Measurements from ENCODE around the gene SORCS2. TPM values are rescaled to one million over a fixed set of nuclear protein-coding genes. Genes with fewer than 3 reads are reported as not detected.

The SORCS2 gene
- total and polyA plus RNA-seq, 2 of the 4 experiments (the other 2 are of a cell fraction): 0.36 to 0.62 TPM

GRCh38 chr4:7675612-7676320 lies 483.4 kb downstream of the SORCS2 start:
- Histone ChIP-seq H3K23ac (ENCODE audit: low read depth, low read length) (no peak overlapping the region), H4K8ac (ENCODE audit: low read depth in 2 of 2, low read length in 2 of 2) (no peak overlapping the region), H3K4me1 (ENCODE audit: control insufficient read depth, insufficient read depth, low read length) (no peaks in the 10 kb centered on the region), H2BK15ac (ENCODE audit: low read depth, low read length) (no peak overlapping the region), H2AK9ac (replicated peaks; ENCODE audit: low read depth, low read length, poor library complexity) (no peak overlapping the region), H3K9ac (ENCODE audit: low read depth, low read length) (no peak overlapping the region), H2BK5ac (ENCODE audit: low read depth, low read length, poor library complexity, severe bottlenecking) (no peak overlapping the region), H3K36me3 (ENCODE audit: control insufficient read depth, insufficient read depth, low read length) (no peaks in the 10 kb centered on the region), H3K14ac (replicated peaks; ENCODE audit: low read depth, low read length) (no peak overlapping the region), H3K18ac (ENCODE audit: low read depth, low read length) (no peak overlapping the region), H4K5ac (ENCODE audit: low read depth, low read length) (no peak overlapping the region), H2AFZ (replicated peaks; ENCODE audit: low read length, poor library complexity) (no peak overlapping the region), H2BK120ac (ENCODE audit: low read depth, low read length) (no peak overlapping the region), H3K9me1 (ENCODE audit: insufficient read depth, low read length) (no peaks in the 10 kb centered on the region), H3K27me3 (ENCODE audit: control insufficient read depth, insufficient read depth, low read length) (peaks cover 34% of the 10 kb centered on the region), H3K4me3 (ENCODE audit: insufficient read depth, low read depth, low read length) (no peak overlapping the region), H2BK20ac (ENCODE audit: low read depth, low read length) (no peak overlapping the region), H4K20me1 (ENCODE audit: insufficient read depth, low read length) (no peaks in the 10 kb centered on the region), H3K79me1 (ENCODE audit: low read depth in 1 of 2, low read length in 2 of 2) (no peaks in the 10 kb centered on the region), H2AK5ac (ENCODE audit: low read depth, low read length) (no peak overlapping the region), H4K91ac (ENCODE audit: insufficient read depth, low read depth, low read length) (no peak overlapping the region), H3K27ac (ENCODE audit: insufficient read depth, low read length) (no peak overlapping the region), H3K56ac (ENCODE audit: extremely low read depth, insufficient read depth, low read length) (no peak overlapping the region), H3K4ac (ENCODE audit: low read depth, low read length) (no peak overlapping the region), H3K9me3 (ENCODE audit: control insufficient read depth, insufficient read depth, low read length) (0 out of 2 replicates have a peak, but pooled peaks cover 2% of the 10 kb centered on the region), H3K4me2 (ENCODE audit: low read depth, low read length) (no peak overlapping the region)
- intact Hi-C loops (cut with micrococcal nuclease) (no loop called here), in situ Hi-C loops (cut with MboI; ENCODE audit: low sequenced_read_pairs) (no loop called here), dilution Hi-C loops (cut with HindIII; ENCODE audit: low sequenced_read_pairs, unreplicated experiment) (no loop called here)
- TF ChIP-seq FOS (IDR thresholded peaks at IDR 0.05; ENCODE audit: low read depth, low read length): no peak
- no peak for TF ChIP-seq SMC3 (IDR thresholded peaks at IDR 0.05; ENCODE audit: low read depth, low read length)
- no peak for TF ChIP-seq RFX5 (IDR thresholded peaks at IDR 0.05; ENCODE audit: low read depth, low read length)
- no peak for TF ChIP-seq ELK1 (IDR thresholded peaks at IDR 0.05; ENCODE audit: borderline replicate concordance, low read depth, low read length)
- no peak for TF ChIP-seq USF2 (IDR thresholded peaks at IDR 0.05; ENCODE audit: low read depth, low read length)
- no peak for TF ChIP-seq CEBPB (IDR thresholded peaks at IDR 0.05; ENCODE audit: low read depth, low read length)
- TF ChIP-seq RCOR1 (IDR thresholded peaks at IDR 0.05; ENCODE audit: insufficient replicate concordance, low read length): no peak
- TF ChIP-seq BHLHE40 (IDR thresholded peaks at IDR 0.05; ENCODE audit: low read depth, low read length): no peak
- TF ChIP-seq MXI1 (IDR thresholded peaks at IDR 0.05; ENCODE audit: borderline replicate concordance, low read depth, low read length): no peak
- no peak for TF ChIP-seq CHD1 (IDR thresholded peaks at IDR 0.05; ENCODE audit: low read depth, low read length)
- no peak for TF ChIP-seq MAFK (IDR thresholded peaks at IDR 0.05; ENCODE audit: low read depth, low read length)
- TF ChIP-seq POLR2A (IDR thresholded peaks at IDR 0.05; ENCODE audit: low read depth, low read length): no peak
- CTCF ChIA-PET: no interaction called here
- 73% methylated on average over 2 of the region's 28 CpGs; no CpG with 5 or more reads in 1 of the 2 experiments for WGBS, 2 experiments (ENCODE audit: extremely low coverage in 2 of 2, insufficient read length in 1 of 2)
- POLR2A ChIA-PET (ENCODE audit: unreplicated experiment): no interaction called here
- BruUV-seq (replicated peaks): no TSS peak
- DNase-seq: no peak
- ATAC-seq (ENCODE audit: low read depth): no peak
